GM12865 (cell line): ENCODE data around the gene KLF13.

Experiments used
- DNase-seq: peaks from one replicate; pipeline ENCODE4 v3.0.0; 2010; ENCODE audit warnings: low read depth
- H3K4me3 ChIP-seq: 2 replicates; pipeline ENCODE4 v1.5.1; 2011; ENCODE audit warnings: mild to moderate bottlenecking, low read depth, low read length, control low read depth
- CTCF ChIP-seq: IDR thresholded peaks from 2 replicates; pipeline ENCODE4 v1.5.1; 2011; ENCODE audit warnings: low read length, control low read depth, low read depth, inconsistent platforms; ENCODE audit not compliant: insufficient read depth; ENCODE audit errors: missing control alignments

Gene KLF13

GRCh38 chr15:31330111-31330785 lies 3.6 kb downstream of the KLF13 start:
- no peak for TF ChIP-seq CTCF
- DNase-seq: no peak
- peak overlapping the region; percentile 66 for H3K4me3 ChIP-seq

- DNase-seq: no peak
- H3K4me3 ChIP-seq: no peak overlapping the region; the same call in 1 of the 2 replicates
- TF ChIP-seq CTCF: no peak
These were observed 4.2 kb downstream of the KLF13 start for GRCh38 chr15:31330836-31331235.

- H3K4me3 ChIP-seq: no peak overlapping the region
- no peak for DNase-seq
- TF ChIP-seq CTCF: no peak
These were observed 4.8 kb downstream of the KLF13 start for GRCh38 chr15:31331389-31331788.

GRCh38 chr15:31332020-31332680 lies 5.5 kb downstream of the KLF13 start:
- DNase-seq: no peak
- no peak for TF ChIP-seq CTCF
- no peak overlapping the region for H3K4me3 ChIP-seq

GRCh38 chr15:31332681-31333071 lies 6.0 kb downstream of the KLF13 start:
- TF ChIP-seq CTCF: no peak
- DNase-seq: no peak
- no peak overlapping the region for H3K4me3 ChIP-seq

- no peak overlapping the region for H3K4me3 ChIP-seq
- TF ChIP-seq CTCF: no peak
- no peak for DNase-seq
These were observed 6.5 kb downstream of the KLF13 start for GRCh38 chr15:31333119-31333518.
